Stomach (tissue), 4 donors: ENCODE results near the gene CACNA1H.
"Not testable (repeated sequence)": the region's sequence is repeated elsewhere in the genome, so short reads cannot be mapped to it uniquely, and the experiment has no call there.

Experiments used
- CTCF ChIP-seq, 7 experiments: fragments of 450-650 bp in 4 of 7; fragments of 200-600 bp in 3 of 7; sonication (generic) in 3 of 7; IDR thresholded peaks; one replicate each; pipeline ENCODE4 v1.5.1; 2016 to 2019; ENCODE audit warnings: antibody characterized with exemption in 7 of 7, control low read depth in 2 of 7, mild to moderate bottlenecking in 1 of 7
- EP300 ChIP-seq: sonication (generic); formaldehyde crosslinking; IDR thresholded peaks from one replicate; pipeline ENCODE4 v1.6.1; 2017; ENCODE audit warnings: antibody characterized with exemption
- POLR2A ChIP-seq, 4 donors: fragments of 450-650 bp; IDR thresholded peaks; one replicate each; pipeline ENCODE4 v1.6.1; 2016; ENCODE audit warnings: antibody characterized with exemption in 4 of 4, control low read depth in 2 of 4, mild to moderate bottlenecking in 1 of 4, moderate library complexity in 1 of 4

GRCh38 chr16:1230084-1230470, 77.2 kb downstream of the CACNA1H start, which contains the start of gene TPSB2:
- not testable (repeated sequence) for TF ChIP-seq POLR2A (IDR thresholded peaks at IDR 0.05); CTCF (IDR thresholded peaks at IDR 0.05); EP300
